NCI-H146 treated with DMSO at 0.1 percent for 48 hours (cell line): ENCODE measurements around the gene NFIC.

Source experiments
- DNase-seq: peaks from one replicate; lab custom pipeline; 2025; ENCODE audit not compliant: unreplicated experiment; lab: John Stamatoyannopoulos, UW

Gene NFIC

DNA sequence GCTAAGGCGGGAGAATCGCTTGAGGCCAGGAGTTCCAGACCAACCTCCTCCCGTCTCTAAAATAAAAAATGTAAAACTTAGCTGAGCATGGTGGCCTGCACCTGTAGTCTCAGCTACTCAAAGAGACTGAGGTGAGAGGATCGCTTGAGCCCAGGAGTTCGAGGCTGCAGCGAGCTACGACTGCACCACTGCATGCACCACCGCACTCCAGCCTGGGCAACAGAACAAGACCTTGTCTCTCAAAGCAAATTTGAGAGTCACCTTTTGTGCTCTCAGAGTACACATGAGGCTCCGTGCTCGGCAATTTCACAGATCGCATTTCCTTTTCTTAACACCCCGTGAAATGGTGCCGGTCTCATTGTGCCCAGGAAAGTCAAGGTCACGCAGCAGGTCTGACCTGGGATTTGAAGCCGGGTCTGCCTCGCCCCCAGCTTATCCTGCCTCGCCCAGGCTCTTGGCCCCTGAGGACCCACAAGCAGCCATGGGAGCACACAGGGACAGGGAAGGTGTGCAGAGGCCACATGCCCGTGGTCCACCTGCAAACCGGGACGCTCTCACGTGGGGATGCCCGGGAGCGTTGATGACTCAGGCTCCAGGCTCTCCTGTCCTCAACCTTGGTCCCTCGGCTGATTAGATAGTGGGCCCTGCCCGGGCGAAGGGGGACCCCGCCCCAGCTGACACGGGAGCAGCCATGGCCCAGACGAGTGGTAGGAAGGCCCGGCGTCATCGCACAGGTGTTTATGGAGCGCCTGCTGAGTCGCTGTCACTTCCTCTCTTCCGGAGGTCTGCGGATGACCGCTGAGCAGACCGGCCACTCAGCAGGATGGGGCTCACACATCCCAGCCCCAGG lies 115.1 kb downstream of the NFIC start:
- no peak for DNase-seq

DNA sequence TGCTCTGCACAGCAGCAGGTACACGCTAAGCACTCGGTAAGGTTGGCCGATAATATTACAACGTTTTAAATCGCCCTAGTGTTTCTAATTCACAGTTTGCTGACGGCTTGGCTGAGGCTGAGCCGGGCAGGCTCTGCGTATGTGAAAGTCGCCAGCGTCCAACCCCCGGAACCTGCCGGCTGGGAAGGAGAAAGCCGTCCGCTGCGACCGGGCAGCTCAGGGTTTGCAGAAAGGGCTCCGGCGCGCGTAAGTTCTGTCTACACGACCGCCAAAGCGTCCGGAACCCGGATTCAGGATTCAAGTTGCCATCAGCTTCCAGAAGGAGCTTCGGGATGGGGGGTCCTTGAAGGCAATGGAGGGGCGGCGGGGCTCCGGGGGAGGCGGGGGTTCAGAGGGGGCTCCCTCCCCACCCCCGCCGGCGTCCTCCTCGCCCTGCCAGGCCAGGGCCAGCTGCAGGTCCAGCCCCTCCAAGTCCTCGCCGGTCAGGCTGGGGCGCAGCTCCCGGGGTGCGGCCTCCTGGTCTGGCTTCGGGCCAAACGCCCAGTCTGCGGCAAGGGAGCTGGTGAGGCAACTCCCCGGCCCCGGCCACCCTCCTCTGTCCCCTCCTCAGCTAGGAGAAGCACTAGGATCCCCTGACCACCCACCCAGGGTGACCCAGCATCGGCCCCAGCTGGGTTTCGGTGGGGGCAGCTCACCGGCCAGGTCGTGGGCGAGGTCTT lies 116.3 kb downstream of the NFIC start:
- no peak for DNase-seq

DNA sequence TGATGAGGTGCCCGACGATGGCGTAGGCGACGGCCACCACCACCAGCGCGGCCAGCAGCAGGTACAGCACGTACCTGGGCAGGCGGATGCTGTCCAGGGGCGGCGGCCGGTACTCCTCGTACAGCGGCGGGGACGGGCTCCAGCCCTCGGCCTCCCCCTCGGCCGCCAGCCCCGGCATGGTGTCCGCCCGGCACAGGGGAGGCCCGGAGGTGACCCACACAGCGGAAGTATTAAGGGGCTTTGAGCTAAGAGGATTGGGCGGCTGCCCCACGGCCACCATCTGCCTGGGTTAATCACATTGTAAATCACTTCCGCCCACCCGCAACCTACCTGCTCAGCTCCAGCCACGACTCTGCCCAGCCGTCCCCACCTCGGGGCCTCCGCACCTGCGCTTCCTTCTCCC lies 116.8 kb downstream of the NFIC start, which contains the start of gene SMIM44:
TSS of gene SMIM44 (minus strand) at position 216 of the 403 bp plus-strand sequence. CDS start at position 178, 38 bp downstream.
- peak; percentile 26 for DNase-seq

DNA sequence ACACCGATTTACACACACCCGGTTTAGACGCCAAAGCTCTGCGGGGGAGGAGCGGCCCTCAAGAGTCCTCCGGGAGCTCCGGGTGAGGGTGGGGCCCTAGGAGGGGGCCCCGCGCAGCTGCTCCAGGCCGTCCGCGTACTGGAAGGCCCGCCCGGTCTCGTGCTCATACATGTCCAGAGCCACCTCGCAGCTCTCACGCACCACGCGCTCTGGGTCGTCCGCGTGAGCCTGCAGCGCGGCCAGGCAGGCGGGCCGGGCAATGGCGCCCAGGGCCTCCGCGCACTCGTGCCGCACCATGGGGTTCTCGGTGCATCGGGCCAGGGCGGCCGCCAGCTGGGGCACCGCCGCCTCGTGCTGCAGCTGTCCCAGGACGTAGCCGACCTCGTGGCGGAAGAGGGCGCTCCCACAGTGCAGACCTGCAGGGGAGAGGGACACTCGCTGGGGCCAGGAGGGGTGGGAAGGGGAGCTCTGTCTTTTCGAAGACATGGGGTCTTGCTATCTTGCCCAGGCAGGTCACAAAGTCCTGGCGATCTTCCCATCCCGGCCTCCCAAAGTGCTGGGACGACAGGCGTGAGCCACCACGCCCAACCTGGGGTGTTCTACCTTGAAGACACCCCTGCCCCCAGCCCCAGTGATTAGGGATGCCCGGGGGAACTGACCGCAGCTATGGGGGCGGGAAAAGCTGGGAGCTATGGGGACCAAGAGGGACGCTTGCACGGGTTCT lies 125.2 kb downstream of the NFIC start:
- no peak for DNase-seq

DNA sequence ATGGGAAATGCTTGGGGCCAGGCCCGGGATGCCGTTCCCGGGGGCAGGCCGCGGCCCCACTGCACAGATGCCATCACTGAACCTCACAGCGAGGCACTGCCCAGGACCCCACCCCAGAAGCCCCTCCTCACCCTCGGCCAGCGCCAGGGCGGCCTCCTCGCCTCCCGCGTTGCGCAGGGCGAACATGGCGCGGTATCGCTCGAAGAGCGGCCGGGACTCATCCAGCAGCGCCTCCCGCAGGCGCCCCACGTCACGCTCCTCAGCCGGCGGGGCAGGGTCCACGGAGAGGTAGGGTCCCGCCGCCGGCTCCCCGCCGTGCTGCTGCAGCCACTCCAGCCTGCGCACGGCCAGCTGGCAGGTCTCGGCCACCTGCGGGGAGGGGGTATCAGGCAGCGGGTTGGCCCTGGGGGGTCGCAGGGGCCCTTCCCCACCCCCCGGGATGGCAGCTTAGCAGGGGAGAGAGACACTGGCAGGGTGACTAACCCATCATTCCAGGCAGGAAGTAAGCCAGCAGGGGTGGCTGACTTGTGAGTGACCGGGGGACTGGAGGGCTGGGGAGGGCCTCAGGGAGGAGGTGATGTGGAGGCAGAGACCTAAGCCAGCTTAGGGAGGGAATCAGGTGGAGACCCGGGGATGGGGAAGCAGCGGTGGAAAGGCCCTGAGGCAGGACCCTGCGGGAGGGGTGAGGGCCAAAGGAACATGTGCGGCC lies 125.9 kb downstream of the NFIC start:
- DNase-seq = no peak

DNA sequence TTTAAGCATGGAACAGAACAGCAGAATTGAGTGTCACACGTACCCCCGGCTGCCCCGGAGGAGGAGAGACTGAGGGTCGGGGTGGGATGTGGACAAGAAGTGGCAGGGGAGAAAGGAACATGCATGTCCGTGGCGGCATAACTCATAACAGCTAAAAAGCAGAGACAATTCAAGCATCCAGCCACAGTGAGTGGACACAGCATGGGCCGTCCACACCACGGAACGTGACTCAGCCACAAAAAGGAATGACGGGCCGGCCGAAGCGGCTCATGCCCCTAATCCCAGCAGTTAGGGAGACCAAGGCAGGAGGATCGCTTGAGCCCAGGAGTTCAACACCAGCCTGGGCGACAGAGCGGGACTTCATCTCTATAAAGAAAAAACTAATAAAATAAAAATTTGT lies 126.5 kb downstream of the NFIC start:
- DNase-seq = no peak

DNA sequence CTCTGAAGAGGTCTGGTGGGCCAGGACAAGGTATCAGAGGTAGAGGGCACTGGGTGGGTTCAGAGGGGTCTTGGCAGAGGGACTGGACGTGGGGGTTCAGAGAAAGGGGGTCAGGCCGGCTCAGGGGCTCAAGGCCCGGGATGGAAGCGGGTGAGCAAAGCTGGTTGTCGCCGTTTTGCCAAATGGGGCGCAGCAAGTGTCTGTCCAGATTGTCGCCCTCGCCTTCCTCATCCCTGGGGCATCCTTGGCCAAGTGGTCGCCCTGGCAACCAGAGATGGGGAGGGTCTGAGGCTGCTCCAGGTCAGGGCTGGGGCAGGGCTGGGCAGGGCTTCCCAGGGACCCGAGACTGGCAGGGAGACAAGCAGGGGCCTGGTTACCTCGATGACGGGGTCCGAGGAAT lies 127.3 kb downstream of the NFIC start:
- DNase-seq = no peak

DNA sequence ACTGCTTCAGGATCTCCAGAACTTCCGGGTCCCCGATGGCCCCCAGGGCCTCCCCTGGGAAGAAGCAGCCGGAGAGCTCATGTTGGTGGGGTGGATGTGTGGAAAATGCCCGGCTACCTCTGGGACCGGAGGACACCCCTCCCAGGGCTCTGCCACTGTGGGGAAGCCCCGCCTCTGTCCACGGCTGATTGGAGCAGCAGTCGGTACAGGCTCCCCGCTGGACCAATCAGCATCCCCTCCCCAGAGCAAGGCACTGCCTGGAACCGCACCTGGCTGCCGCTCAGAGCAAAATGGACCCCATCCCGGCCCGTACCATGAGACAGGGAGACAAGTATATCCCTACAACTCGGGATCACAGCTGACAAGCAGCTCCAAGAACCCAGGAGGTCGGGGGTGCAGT lies 127.7 kb downstream of the NFIC start:
- no peak for DNase-seq

DNA sequence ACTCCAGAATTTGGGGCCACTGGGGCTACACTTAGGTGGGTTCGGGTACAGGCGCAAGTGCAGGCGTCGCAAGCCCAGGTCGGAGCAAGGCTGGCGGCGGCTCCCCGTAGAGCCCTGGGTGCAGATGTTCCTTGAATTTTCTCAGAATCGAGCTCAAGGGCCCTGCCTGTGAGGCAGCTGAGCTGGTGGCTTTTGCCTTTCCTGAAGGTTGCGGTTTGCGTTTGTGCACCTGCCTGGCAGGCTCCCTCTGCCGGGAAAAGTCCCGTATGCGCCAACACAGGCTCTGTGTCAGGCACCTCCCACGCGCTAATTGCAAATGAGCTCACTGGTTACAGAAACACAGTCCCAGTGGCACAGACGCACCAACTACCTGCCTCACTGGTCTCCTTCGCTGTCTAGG lies 128.2 kb downstream of the NFIC start:
- no peak for DNase-seq

DNA sequence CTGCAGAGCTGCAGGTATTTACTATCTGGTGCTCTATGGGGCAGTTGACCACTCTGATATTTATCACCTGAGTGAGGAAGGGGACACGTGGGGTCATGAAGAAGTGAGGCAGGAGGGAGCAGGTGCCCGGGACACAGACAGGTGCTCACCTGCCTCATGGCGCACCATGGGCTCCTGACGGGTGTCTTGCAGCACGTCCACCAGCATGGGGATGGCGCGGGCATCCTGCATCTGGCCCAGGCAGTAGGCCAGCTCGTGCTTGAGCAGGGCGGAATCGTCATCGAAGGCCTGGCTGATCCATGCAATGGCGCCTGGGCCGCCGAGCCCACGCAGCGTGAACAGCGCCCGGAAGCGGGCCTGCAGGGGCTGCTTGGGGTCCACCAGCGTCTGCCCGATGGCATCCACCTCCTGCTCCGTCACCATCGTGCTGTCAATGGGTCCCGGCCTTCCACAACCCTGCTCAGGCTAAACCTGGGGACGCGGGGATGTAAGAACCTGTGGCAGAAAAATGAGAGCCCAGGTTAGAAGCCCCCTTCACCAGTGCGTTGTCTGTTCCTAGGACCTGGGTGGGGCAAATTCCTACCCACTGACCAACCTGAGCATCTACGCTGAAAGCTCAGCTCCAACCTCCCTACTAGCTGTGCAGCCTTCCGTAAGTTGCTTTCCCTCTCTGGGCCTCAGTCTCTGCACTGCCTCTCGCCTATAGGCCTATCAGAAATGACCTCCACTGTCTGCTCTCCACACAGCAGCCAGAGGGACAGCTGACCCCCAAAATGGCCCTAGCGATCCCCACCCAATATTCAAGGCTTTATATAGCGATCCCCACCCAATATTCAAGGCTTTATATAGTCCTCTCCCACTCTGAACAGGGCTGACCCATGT lies 130.2 kb downstream of the NFIC start:
- no peak for DNase-seq

DNA sequence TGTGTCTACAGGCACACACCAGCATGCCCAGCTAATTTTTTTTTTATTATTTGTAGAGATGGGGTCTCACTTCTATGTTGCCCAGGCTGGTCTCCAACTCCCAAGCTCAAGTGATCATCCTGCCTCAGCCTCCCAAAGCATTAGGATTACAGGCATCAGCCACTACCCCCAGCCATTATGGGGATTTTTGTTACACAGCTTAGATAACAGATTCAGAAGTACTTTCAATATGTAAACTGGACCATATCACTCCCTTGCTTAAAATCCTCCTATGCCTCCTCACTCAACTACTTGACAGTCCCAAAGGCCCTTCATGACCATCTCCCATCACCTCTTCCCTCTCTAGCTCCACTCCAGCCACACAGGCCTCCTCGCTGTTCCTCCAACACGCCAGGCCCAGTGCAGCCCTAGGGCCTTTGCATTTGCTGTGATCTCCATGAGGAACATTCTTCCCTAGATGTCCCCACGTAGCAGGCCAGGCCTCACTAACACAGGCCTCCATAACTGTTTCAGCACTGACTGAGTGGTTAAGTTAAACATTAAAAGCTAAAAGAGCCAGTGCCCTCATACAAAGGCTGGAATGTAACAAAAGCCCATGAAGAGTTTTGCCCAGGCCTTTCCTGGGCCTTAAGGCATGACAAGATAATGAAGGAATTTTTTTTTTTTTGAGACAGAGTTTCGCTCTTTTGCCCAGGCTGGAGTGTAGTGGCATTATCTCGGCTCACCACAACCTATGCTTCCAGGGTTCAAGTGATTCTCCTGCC lies 131.6 kb downstream of the NFIC start:
- no peak for DNase-seq

DNA sequence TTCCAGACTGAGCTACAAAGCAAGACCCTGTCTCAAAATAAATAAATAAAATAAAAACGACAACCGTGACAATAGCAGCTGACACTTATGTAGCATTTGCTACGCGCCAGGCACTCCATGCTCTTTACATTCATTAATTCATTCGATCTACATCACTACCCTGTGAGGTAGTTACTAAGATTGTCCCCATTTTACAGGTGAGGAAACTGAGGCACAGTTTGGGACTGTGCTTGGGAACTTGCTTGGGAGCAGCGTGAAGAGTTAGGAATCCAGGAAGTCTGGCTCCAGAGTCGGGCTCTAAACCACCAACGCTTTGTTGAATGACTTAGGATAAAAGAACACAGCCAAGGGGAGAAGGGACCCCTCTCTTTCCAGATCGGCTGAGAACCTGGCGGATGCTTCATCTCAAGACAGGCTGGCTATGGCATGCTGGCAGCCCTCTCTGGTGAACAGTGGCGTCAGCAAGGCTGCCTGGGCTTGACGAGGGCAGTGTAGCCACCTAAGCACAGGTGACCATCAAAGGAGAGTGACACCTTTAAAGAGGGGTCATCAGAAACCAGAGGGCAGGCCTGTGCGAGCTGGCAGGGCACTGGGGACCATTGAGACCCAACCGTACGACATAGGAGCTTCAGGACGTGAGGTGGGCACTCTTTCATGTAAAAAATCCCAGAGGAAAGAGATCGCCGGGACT lies 133.5 kb downstream of the NFIC start:
- DNase-seq = no peak

DNA sequence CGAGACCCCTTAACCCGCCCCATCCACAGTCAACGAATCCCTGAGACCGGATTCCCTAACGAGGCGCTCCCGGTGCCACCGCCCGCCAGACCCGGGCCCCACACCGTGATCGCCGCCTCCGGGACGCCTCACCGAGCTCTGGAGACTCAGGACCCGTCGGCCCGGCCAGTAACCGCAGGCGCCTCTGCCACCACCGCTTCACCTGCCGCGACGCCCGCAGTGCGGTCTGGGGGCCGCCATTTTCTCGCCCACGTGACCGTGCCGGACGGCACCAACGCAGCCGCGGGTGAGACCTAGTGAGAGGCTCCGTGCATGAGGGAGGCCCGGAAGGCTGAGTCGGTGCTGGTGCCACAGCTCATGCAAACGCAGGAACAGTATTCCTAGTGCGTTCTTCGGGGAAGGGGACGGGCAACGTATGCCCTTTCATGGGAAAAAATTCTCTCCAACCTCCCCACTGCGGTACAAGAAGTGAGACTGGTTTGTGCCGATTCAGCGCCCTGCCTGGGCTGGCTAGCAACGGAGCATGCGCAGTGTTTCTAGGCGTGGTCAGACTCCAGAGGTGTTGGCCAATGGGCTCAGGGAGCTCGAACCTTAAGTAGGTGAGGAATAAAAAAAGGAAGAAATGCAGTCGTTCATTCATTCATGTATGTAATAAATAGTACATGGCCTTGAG lies 134.2 kb downstream of the NFIC start, which contains the start of gene DOHH:
TSS of gene DOHH (minus strand) at position 246 of the 673 bp plus-strand sequence. CDS start 3,860 bp downstream, outside the sequence.
- peak; percentile 84 for DNase-seq

DNA sequence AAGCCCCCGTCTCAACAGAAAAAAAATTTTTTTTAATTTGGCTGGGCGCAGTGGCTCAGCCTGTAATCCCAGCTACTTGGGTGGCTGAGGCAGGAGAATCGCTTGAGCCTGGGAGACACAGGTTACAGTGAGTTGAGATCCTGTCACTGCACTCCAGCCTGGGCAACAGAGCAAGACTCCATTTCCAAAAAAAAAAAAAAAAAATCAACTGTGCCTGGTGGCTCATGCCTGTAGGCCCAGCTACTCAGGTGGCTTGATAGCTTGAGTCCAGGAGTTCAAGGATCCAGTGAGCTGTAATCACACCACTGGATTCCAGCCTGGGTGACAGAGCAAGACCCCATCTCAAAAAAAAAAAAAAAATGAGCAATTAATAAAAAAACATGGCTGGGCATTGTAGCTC lies 135.4 kb downstream of the NFIC start:
- no peak for DNase-seq

DNA sequence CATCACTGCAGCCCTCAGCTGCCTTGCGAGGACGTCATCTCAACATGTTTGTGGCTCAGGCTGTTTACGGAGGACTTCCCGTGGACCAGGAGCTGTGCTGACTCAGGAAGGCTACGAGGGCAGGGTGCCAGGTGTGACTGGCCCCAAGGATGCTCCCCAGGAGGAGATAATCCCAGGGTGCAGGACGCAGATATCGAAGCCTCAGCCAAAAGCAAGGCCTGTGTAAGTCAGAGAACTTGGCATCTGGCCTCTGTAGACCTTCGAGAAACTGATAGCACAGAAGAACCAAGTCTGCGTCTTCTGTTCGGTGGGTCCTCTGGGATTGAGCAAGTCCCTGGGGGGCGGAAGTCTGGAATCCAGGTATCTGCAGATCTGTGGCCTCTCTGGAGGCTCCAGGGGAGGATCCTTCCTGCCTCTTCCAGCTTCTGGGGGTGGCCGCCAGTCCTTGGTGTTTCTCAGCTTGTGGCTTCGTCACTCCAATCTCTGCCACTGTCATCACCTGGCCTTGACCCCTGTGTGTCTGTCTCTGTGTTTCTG lies 136.7 kb downstream of the NFIC start:
- no peak for DNase-seq

DNA sequence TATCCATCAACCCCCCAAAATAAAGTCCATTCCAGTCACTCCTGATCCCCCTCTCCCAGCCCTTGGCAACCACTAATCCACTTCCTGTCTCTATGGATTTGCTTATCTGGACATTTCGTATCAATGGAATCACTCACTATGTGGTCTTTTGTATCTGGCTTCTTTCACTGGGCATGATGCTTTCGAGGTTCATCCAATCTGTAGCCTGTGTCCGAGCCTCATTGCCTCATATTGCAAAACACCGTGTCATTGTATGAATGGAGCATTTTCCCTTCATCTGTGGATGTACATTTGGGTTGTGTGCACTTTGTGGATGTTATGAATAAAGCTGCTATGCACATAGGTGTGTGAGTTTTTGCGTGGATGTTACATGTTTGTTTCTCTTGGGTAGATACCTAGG lies 138.4 kb downstream of the NFIC start:
- peak; percentile 9 for DNase-seq

DNA sequence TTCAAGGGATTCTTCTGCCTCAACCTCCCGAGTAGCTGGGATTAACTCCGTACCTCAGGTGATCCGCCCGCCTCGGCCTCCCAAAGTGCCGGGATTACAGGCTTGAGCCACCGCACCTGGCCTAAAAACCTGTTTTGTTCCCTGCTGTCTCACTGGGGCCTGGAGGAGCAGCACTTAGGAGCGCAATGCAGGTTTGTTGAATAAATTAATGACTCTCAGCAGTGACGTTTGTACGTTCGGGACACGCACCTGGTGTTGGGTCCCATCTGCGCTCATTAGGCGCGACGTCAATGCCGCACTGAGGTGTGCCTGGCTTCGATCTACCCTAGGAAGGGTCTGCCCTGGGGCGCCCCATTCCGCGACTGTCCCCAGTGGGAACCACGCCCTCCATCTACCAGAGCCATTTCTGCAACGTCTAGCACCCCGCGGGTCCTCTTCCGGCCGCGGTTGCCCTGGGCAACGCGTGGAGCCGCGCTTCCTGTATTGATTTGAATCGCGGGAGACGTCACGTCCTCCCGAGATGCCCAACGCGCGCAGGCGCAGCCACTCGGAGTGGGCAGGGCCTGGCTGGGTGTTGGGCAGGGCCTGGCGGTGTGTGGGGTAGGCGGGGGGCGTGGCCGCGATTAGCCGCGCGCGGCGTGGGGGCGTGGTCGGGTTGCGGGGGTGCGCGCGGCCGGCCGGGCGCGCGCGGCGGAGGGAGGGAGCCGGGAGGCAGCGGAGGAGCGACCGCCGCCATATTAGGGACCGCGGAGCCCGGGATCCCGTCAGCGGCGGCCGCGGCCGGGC lies 139.4 kb downstream of the NFIC start, which contains the start of gene FZR1:
TSS of gene FZR1 (plus strand) at position 714 of the 786 bp plus-strand sequence. CDS start 16,679 bp downstream, outside the sequence.
- DNase-seq = peak; percentile 88
